Endodermal cell (in vitro differentiated cells): ENCODE data around the gene HS6ST2. TPM values are rescaled to one million over a fixed set of nuclear protein-coding genes. Genes with fewer than 3 reads are reported as not detected.

Source experiments
- DNase-seq: peaks from one replicate; pipeline ENCODE4 v3.0.0-alpha.2; 2017
- H3K27ac ChIP-seq: 2 replicates; pipeline ENCODE4 v1.5.1; 2013; ENCODE audit warnings: mild to moderate bottlenecking, low read depth, low read length, moderate library complexity
- H3K27me3 ChIP-seq: 2 replicates; pipeline ENCODE4 v1.6.1; 2013; ENCODE audit warnings: mild to moderate bottlenecking, low read length, moderate library complexity; ENCODE audit not compliant: insufficient read depth, control insufficient read depth, poor library complexity, severe bottlenecking
- H3K36me3 ChIP-seq: 2 replicates; pipeline ENCODE4 v1.7.0; 2013; ENCODE audit warnings: mild to moderate bottlenecking, low read length, moderate library complexity; ENCODE audit not compliant: control insufficient read depth, insufficient read depth
- H3K4me1 ChIP-seq: one replicate; pipeline ENCODE4 v1.7.0; 2013; ENCODE audit warnings: low read length; ENCODE audit not compliant: control insufficient read depth, insufficient read depth
- H3K4me3 ChIP-seq: 2 replicates; pipeline ENCODE4 v1.5.1; 2013; ENCODE audit warnings: mild to moderate bottlenecking, low read length, moderate library complexity
- H3K9ac ChIP-seq: 2 replicates; pipeline ENCODE4 v1.6.1; 2013; ENCODE audit warnings: mild to moderate bottlenecking, low read length, moderate library complexity; ENCODE audit not compliant: poor library complexity, severe bottlenecking; ENCODE audit errors: extremely low read depth
- H3K9me3 ChIP-seq: 2 replicates; pipeline ENCODE4 v1.6.1; 2013; ENCODE audit warnings: mild to moderate bottlenecking, low read length, moderate library complexity; ENCODE audit not compliant: control insufficient read depth
- H3K27ac Mint-ChIP-seq: 2 replicates; pipeline ENCODE4 v1.8.0; 2020; ENCODE audit warnings: mixed read lengths
- H3K27me3 Mint-ChIP-seq: 2 replicates; pipeline ENCODE4 v1.8.0; 2021; ENCODE audit warnings: mild to moderate bottlenecking, mixed read lengths; ENCODE audit not compliant: insufficient read depth
- H3K36me3 Mint-ChIP-seq: 2 replicates; pipeline ENCODE4 v1.8.0; 2020; ENCODE audit warnings: low read depth, mixed read lengths
- H3K4me1 Mint-ChIP-seq: 2 replicates; pipeline ENCODE4 v1.8.0; 2020; ENCODE audit warnings: mixed read lengths
- H3K4me3 Mint-ChIP-seq: 2 replicates; pipeline ENCODE4 v1.8.0; 2020; ENCODE audit warnings: mild to moderate bottlenecking, moderate library complexity, mixed read lengths
- H3K9me3 Mint-ChIP-seq: 2 replicates; pipeline ENCODE4 v1.8.0; 2020; ENCODE audit warnings: mild to moderate bottlenecking, mixed read lengths
- CTCF ChIP-seq: fragments of 200-600 bp; sonication (generic); conservative IDR thresholded peaks from 2 replicates; pipeline ENCODE4 v1.5.0; 2021; ENCODE audit warnings: antibody characterized with exemption, mild to moderate bottlenecking
- WGBS, 2 experiments: methylation state at CpG; one replicate each; pipeline versions ENCODE4 v1.1.5 to v1.1.7; 2013; ENCODE audit warnings: missing lambda C conversion rate in 2 of 2, mixed read lengths in 1 of 2; ENCODE audit not compliant: insufficient coverage in 1 of 2, insufficient read length in 1 of 2; 5-methylcytosine and 5-hydroxymethylcytosine counted together
- total RNA-seq, 2 donors: library from RNA; stranded (reverse); fragmentation: NEBNext Ultra II Directional in 1 of 2; extraction: Animal tissue kit (Norgen Biotek cat#: 25700) in 1 of 2; gene quantifications; 2 replicates in 1 of 2; 3 replicates in 1 of 2; pipeline ENCODE4 v1.2.1, GENCODE V29; 2021

Gene HS6ST2
- total RNA-seq, 2 donors from 2014 or later, result 4.1 to 19.4 TPM

- peaks cover 75% of the 10 kb centered on the region for H3K4me1 Mint-ChIP-seq
These were observed 268.5 kb downstream of the HS6ST2 start for GRCh38 chrX:132689612-132690563.

GRCh38 chrX:132685276-132685675 is 273.2 kb downstream of the HS6ST2 start:
- no peak for TF ChIP-seq CTCF
- Mint-ChIP-seq H3K4me3 (no peak overlapping the region), H3K27me3 (peaks cover 3% of the 10 kb centered on the region), H3K27ac (no peak overlapping the region), H3K36me3 (peaks cover 2% of the 10 kb centered on the region), H3K4me1 (peaks cover 31% of the 10 kb centered on the region), H3K9me3 (peaks cover 10% of the 10 kb centered on the region)
- H3K4me1 ChIP-seq, result no peaks in the 10 kb centered on the region
- 91 to 100% methylated on average over 1 to 4 of the region's 4 CpGs for WGBS, 2 experiments
- H3K9me3 ChIP-seq, result no peaks in the 10 kb centered on the region
- no peaks in the 10 kb centered on the region for H3K27me3 ChIP-seq
- no peak overlapping the region for H3K4me3 ChIP-seq
- no peak overlapping the region for H3K9ac ChIP-seq
- no peak overlapping the region for H3K27ac ChIP-seq
- DNase-seq, result no peak
- no peaks in the 10 kb centered on the region for H3K36me3 ChIP-seq

More at GRCh38 chrX:132689612-132690563, 268.5 kb downstream of the HS6ST2 start:
- Mint-ChIP-seq H3K27ac (no peak overlapping the region), H3K9me3 (no peaks in the 10 kb centered on the region), H3K36me3 (no peaks in the 10 kb centered on the region), H3K4me3 (no peak overlapping the region), H3K27me3 (no peaks in the 10 kb centered on the region)
- TF ChIP-seq CTCF, result no peak
- Histone ChIP-seq H3K9ac (no peak overlapping the region), H3K27me3 (no peaks in the 10 kb centered on the region), H3K36me3 (no peaks in the 10 kb centered on the region), H3K4me1 (no peaks in the 10 kb centered on the region), H3K27ac (no peak overlapping the region), H3K9me3 (no peaks in the 10 kb centered on the region), H3K4me3 (no peak overlapping the region)
- 76 to 77% methylated on average over 3 to 6 of the region's 6 CpGs for WGBS, 2 experiments
- DNase-seq, result no peak

- H3K27me3 ChIP-seq, result peaks cover 20% of the 10 kb centered on the region
- no peak overlapping the region for H3K4me3 ChIP-seq
- no peaks in the 10 kb centered on the region for H3K4me1 ChIP-seq
- no peak for TF ChIP-seq CTCF
- Mint-ChIP-seq H3K4me1 (peaks cover 54% of the 10 kb centered on the region), H3K27ac (no peak overlapping the region), H3K4me3 (no peak overlapping the region), H3K36me3 (peaks cover 15% of the 10 kb centered on the region), H3K9me3 (peaks cover 28% of the 10 kb centered on the region), H3K27me3 (peaks cover 25% of the 10 kb centered on the region)
- DNase-seq, result no peak
- 82% methylated on average over 1 of the region's 2 CpGs; no CpG with 5 or more reads in 1 of the 2 experiments for WGBS, 2 experiments
- H3K9ac ChIP-seq, result no peak overlapping the region
- peaks cover 7% of the 10 kb centered on the region for H3K9me3 ChIP-seq
- no peak overlapping the region for H3K27ac ChIP-seq
- no peaks in the 10 kb centered on the region for H3K36me3 ChIP-seq
These were observed 281.2 kb downstream of the HS6ST2 start for GRCh38 chrX:132677233-132677716.
